Ishikawa (cell line): ENCODE results near the gene PER1.

Experiments used
- CEBPB ChIP-seq: IDR thresholded peaks from 2 replicates; pipeline ENCODE4 v1.6.1; 2012
- CREB1 ChIP-seq: IDR thresholded peaks from 2 replicates; pipeline ENCODE4 v1.6.1; 2012; ENCODE audit warnings: low read depth
- EGR1 ChIP-seq: IDR thresholded peaks from 2 replicates; pipeline ENCODE4 v1.6.1; 2012
- EP300 ChIP-seq: IDR thresholded peaks from 2 replicates; pipeline ENCODE4 v1.6.1; 2012; ENCODE audit warnings: borderline replicate concordance
- FOXM1 ChIP-seq: IDR thresholded peaks from 2 replicates; pipeline ENCODE4 v1.6.1; 2012; ENCODE audit warnings: low read depth, borderline replicate concordance
- MAX ChIP-seq: IDR thresholded peaks from 2 replicates; pipeline ENCODE4 v1.6.1; 2012
- NFIC ChIP-seq: IDR thresholded peaks from 2 replicates; pipeline ENCODE4 v1.6.1; 2012
- RAD21 ChIP-seq: IDR thresholded peaks from 2 replicates; pipeline ENCODE4 v1.6.1; 2012; ENCODE audit warnings: low read depth
- REST ChIP-seq: IDR thresholded peaks from 2 replicates; pipeline ENCODE4 v1.6.1; 2012; ENCODE audit warnings: low read depth, mild to moderate bottlenecking
- TAF1 ChIP-seq: IDR thresholded peaks from 2 replicates; pipeline ENCODE4 v1.6.1; 2012; ENCODE audit warnings: low read depth, mild to moderate bottlenecking
- TCF12 ChIP-seq: IDR thresholded peaks from 2 replicates; pipeline ENCODE4 v1.6.1; 2012; ENCODE audit warnings: low read depth
- TEAD4 ChIP-seq: IDR thresholded peaks from 2 replicates; pipeline ENCODE4 v1.6.1; 2012
- YY1 ChIP-seq: IDR thresholded peaks from 2 replicates; pipeline ENCODE4 v1.6.1; 2012; ENCODE audit warnings: low read depth
- ZBTB7A ChIP-seq: IDR thresholded peaks from 2 replicates; pipeline ENCODE4 v1.6.1; 2012; ENCODE audit warnings: low read depth
- TF ChIP-seq, protein P1 (sequence below): IDR thresholded peaks from 2 replicates; pipeline ENCODE4 v1.6.1; 2012

The PER1 gene

GRCh38 chr17:8159032-8159400 is 6.8 kb upstream of the PER1 start:
- TF ChIP-seq EP300 (no peak), CEBPB (no peak), REST (no peak), FOXM1 (no peak)

GRCh38 chr17:8158267-8159031 is 6.2 kb upstream of the PER1 start:
- TF ChIP-seq RAD21, result peak; percentile 61; the same call in 1 of the 2 replicates
- TF ChIP-seq, protein P1, sequence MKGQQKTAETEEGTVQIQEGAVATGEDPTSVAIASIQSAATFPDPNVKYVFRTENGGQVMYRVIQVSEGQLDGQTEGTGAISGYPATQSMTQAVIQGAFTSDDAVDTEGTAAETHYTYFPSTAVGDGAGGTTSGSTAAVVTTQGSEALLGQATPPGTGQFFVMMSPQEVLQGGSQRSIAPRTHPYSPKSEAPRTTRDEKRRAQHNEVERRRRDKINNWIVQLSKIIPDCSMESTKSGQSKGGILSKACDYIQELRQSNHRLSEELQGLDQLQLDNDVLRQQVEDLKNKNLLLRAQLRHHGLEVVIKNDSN, result no peak

- TF ChIP-seq TEAD4 (peak; percentile 14; the same call in 1 of the 2 replicates), FOXM1 (no peak), CREB1 (peak; percentile 81), MAX (peak; percentile 98), EGR1 (peak; percentile 95), YY1 (no peak), EP300 (no peak)
- TF ChIP-seq, protein P1, result peak; percentile 63; the same call in 1 of the 2 replicates
These were observed 4.2 kb upstream of the PER1 start for GRCh38 chr17:8156246-8156992.

GRCh38 chr17:8155996-8156245 is 3.7 kb upstream of the PER1 start:
- TF ChIP-seq FOXM1, result no peak
- 0 out of 2 replicates have a peak, but pooled peaks have one; percentile 14 for TF ChIP-seq ZBTB7A

DNA sequence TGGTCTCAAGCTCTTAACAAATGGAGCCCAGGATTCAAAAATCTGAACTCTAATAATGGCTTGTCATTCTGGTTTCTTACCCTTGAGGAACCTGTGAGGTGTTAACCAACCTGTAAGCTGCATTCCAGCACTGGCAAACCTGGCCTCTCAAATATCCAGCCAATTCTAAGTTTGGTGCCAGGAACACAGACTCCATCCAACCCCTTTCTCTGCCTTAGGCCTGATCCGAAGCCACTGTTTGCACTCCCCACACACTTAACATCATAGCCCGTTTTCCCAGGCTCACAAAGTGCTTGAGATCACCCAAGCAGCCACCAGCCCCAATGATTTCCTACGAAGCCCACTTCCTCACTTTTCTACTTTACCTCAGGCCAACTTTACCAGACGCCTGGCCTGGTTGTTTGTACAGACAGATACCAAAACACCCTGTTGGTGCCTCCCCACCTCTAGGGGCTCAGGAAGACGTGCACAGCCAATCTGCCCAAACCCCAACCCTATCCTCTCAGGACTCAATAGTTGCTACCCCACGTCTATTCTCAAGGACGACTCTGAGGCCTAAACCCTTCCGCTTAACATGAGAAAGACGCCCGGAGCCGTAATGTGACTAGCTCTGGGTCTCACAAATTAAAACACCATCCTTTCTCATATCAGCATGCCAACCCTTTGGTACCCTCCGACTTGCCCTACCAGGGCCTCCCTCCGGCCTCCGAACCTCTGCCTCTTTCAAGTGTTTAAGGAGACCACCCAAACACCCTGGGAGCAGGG is 3.2 kb upstream of the PER1 start:
- TF ChIP-seq ZBTB7A, result no peak
- no peak for TF ChIP-seq MAX
- TF ChIP-seq YY1, result no peak
- TF ChIP-seq REST, result no peak
- no peak for TF ChIP-seq TEAD4
- TF ChIP-seq, protein P1, result no peak
- TF ChIP-seq FOXM1, result no peak
- no peak for TF ChIP-seq CREB1
- no peak for TF ChIP-seq RAD21
- no peak for TF ChIP-seq EP300
- no peak for TF ChIP-seq NFIC
- no peak for TF ChIP-seq EGR1
- TF ChIP-seq CEBPB, result no peak
- no peak for TF ChIP-seq TAF1
- TF ChIP-seq TCF12, result no peak
